HTR-8/SVneo (cell line): ENCODE measurements around the gene RASGRP2.

Experiments
- DNase-seq: peaks from one replicate; pipeline ENCODE4 v3.0.0; 2011; ENCODE audit warnings: low spot score, mixed read lengths; ENCODE audit not compliant: insufficient read length
- FAIRE-seq: peaks from 2 replicates; lab custom pipeline; 2011; peaks lifted over from hg19 to GRCh38; lab: Jason Lieb, UNC

RASGRP2 gene

DNA sequence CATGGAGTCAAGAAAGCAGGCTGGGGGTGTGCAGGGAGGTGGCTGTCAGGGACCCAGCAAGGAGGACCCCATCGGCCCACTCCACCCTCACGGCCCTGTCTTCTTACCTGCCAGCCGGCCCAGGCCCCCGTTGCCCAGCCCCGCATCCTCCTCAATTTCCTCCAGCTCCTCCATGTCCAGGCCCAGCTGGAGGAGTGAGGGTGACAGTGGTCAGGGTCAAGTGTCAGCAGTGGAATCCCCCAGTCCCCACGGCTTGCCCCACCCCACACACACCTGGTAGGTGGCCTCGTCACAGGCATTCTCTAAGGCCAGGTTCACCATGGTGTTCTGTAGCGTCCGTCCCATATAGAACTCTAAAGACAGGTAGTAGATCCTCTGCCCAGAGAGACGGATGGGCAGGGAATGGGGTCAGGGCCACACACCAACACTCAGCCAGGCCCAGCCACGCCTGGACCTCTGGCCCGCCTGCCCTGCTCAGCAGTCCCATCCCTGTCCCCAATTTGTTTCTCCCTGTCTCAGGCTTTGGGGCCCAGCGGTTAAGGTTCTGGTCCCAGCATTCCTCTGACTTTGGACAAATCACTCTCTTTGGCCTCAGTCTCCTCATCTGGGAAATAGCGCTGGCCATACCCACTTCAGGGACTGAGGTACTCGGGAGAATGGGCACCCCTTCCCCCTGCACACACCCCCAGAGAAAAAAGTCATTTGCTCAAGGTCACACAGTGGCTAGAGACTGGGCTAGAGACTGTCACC, 14.6 kb upstream of the RASGRP2 start:
- FAIRE-seq (no peak), DNase-seq (no peak)

DNA sequence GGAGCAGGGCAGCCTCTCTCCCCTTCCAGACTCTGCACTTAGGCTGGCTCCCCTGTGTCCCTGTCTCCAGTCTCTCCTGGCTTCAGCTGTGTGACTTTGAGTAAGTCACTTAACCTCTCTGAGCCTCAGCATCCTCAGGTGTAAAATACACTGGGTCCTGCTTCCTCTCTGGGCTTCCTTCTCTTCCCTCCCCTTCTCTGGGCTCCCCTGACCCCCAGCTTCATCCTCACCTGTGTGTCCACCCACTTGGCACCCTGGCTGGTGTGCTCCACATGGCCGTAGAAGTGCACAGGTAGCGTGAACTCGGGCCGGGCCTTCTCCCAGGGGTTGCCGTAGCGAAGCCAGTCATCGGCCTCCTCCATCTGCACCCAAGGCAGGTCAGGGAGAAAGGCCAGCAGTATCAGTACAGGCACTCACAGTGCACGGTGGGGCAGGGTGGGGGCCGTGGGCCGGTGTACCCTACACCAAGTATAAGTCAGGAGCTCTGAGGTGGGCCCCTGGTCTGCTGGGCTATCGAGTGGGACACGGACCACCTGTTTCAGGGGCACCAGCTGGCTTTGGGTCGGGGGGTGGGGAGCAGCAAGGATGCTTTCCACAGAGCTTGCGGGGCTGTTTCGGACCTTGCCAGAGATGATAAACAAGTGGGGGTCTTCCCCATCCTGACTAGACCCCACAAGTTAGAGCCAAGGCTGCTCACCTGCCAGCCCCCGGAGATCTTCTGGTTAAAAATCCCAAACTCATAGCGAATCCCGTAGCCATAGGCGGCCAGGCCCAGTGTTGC, 13.8 kb upstream of the RASGRP2 start:
- DNase-seq: no peak
- no peak for FAIRE-seq

DNA sequence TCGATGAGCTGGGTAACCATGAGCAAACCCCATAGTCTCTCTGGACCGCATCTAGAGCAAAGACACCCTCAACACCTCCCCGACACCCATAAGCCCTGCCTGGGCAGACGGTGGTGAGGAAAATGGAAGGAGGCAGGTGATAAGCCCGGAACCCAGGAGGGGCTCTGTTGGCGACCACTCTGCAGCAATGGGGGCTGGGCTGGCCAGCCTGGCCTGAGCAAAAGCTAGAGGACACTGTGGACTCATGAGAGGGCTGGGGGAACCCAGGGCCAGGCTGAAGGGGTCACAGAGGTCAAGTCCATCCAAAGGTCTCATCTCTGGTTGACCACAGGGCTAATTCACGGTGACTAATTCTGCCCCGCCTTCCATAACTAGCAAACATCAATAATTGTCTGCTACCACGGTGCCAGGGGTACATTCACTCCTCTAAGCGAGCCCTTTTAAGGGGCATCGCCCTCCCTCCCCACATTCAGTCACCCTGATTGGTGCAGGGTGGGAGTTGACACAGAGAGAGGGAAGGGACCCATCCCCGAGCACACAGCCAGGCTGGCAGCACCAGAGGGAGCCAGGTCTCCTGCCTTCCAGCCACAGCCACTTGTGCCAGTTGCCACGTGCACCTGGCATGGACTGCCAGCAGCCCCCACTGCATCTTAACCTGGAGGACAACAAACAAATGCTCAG, 11.9 kb upstream of the RASGRP2 start:
- FAIRE-seq (no peak), DNase-seq (no peak)

DNA sequence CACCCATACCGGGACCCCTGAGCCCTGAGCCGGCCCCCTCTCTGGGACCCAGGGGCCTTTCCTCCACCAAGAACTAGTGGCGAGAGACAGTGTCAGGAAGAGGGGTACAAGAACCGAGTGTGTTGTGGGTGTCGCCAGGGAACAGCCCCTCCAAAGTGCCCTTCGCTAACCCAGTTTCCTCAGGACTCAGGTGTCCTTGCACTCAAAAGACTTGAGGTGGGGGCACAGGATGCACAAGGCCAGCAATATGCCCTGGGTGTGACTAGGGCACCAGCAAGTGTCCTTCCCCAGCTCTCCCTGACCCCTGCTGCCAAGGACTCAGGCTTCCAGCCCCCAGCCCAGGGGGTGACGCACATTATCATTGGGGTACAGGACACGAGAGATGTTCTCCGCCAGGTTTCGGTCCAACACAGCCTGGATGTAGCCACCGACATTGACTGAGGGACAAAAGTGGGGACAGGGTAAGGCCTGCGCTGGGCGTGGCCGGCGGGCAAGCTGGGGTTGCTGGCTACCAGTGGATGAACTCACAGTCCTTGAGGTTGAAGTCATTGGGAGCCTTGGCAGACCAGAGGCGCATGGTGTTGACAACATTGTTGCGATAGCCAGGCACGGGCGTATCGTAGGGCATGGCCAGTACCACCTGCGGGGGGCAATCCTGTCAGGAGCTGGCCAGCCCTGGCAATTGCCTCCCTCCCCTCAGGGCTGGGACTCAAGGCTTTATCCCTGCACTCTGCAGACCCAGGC, 11.1 kb upstream of the RASGRP2 start:
- FAIRE-seq: no peak
- DNase-seq: no peak

DNA sequence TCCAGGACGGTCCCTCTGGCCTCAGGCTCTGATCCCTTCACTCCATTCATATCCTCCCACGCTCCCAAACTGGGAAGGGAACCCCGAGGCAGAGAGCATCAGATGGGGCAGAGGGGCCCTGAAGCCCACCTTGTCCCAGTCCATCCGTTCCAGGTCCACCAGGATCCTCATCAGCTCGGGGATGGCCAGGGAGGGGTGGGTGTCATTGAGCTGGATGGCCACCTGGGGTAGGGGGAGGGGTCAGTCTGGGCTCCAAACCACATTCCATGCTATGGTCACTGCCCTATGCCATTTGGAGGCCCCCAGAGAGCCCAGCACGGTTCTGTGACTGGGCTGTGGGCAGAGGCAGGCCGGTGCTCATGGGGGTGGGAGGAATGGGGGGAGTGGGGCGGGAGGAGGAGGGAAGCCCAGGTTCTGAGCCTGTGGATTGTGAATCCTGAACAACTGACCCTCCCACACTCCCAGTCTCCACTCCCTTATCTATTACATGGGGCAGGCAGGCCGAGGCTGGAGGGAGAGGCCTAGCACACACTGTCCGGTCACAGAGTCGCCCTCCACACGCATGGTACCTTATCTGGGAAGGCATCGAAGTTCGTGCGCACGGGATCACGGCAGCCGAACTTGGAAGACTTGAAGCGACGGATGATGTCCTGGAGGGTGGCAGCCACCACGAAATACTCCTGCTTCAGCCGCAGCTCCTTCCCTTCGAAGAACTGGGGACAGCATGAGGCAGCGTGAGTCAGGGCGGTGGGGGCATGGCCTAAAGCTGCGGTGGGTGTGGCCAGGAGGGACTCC, 10.4 kb upstream of the RASGRP2 start:
- DNase-seq: no peak
- FAIRE-seq: no peak

DNA sequence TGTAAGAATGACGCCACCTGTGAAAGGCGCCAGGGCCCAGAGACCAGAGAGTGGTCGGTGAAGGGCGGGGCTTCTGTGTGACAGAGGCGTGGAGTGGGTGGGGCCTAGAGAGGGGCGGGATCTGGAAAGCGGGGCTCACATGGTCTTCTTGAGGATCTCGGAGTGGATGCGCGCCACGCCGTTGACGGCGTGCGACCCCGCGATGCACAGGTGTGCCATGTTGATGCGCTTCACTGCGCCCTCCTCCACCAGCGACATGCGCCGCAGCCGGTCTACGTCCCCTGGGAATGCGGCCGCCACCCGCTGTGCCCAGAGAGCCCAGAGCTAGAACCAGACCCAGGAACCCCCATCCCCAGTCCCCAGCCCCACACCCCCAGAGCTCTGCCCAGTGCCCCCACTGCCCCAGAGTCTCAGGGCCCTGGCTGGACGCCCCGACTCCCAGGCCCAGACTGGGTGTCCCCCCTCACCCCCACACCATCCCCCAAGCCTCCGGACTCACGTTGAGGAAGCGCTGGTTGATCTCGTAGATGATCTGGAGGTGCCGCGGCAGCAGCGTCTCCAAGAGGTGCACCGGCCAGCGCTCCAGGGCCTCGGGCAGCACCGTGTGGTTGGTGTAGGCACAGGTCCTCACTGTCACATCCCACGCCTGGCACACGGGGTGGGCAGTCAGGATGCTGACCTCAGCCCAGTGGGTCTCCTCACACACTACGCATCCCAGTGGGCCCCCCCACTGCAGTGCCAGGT, 9.6 kb upstream of the RASGRP2 start:
- DNase-seq (no peak), FAIRE-seq (no peak)

DNA sequence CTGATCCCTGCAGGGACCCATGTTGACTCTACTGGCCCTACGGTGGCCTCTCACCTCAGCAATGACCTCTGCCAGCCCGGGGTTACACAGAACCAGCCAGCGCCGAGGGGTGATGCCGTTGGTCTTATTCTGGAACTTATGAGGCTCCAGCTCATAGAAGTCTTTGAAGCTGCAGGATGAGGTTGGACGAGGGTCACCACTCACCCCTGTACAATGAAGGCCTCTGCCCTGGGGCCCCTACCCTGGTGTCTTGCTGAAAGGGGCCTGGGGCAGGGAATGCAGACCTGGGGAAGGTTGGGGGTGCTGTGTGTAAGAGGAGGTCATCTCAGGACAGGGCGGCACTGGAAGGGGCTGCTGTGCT, 9.1 kb upstream of the RASGRP2 start:
- DNase-seq: no peak
- no peak for FAIRE-seq

DNA sequence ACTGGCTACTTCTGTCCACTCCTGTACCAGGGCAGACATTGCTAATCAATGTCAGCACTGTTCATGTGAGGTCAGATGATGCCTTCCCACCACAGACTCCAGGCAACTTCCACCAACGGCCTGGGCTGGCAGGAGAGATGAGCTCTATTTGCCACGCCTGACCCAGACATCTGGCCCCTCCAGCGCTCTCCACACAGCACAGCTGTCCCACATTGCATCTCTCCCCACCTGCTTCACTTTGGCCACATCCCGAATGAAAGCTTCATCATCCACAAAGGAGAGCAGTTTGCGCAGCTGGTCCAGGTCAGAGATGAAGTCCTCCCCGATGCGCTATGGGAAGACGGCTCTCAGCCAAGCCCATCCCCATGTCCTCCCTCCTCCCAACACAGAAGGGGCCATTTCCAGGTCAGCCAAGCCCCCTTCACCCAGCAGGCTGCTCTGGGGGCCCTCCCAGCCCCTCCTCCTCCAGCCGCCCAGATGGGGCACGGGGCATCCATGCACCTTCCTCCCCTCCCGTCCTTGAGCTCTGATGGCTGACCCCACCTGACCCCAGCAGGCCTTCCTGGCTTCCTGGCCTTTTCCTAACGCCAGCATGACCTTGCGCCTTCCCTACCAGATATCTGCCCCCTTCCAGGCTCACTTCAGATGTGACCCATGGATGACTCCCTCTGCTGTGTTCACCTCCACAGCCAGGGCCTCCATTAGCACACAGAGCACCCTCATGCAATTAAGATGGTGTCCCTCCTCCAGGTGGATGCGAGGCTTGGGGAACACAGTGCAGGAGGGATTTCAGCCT, 8.4 kb upstream of the RASGRP2 start:
- FAIRE-seq: no peak
- DNase-seq: no peak

DNA sequence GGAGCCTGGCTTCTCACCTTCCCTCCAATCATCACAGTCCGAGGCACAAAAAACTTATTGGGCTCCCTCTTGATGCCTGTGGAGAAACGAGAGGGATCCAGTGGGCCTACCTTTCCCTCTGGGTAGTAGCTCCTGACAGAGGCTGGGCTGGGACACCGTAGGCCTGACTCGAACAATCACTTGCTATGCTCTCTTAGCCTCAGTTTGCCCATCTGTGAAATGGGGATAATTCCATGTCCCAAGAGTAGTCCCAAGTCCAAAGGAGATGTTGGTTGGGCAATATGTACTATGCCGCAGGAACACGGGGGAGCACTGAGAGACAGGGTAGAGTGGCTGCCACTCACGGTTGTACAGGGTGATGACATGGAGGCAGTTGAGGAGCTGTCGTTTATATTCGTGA, 7.6 kb upstream of the RASGRP2 start:
- no peak for FAIRE-seq
- no peak for DNase-seq

DNA sequence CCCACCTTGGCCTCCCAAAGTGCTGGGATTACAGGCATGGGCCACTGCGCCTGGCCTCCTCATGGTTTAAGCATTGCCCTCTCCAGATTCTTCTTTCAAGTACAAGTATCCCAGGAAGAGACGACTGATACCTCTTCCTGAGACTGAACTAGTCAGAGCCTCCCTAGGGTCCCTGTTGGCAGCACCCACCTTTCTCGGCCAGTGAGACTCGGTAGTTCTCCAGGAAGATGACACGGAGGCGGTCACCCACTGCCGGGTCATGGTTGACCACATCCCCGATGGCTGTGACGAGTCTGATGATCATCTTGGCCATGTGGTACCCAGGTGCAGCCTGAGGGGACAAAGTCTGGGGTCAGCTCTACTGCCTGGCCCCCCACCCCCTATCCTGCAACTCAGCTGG, 7.2 kb upstream of the RASGRP2 start:
- FAIRE-seq (no peak), DNase-seq (no peak)

DNA sequence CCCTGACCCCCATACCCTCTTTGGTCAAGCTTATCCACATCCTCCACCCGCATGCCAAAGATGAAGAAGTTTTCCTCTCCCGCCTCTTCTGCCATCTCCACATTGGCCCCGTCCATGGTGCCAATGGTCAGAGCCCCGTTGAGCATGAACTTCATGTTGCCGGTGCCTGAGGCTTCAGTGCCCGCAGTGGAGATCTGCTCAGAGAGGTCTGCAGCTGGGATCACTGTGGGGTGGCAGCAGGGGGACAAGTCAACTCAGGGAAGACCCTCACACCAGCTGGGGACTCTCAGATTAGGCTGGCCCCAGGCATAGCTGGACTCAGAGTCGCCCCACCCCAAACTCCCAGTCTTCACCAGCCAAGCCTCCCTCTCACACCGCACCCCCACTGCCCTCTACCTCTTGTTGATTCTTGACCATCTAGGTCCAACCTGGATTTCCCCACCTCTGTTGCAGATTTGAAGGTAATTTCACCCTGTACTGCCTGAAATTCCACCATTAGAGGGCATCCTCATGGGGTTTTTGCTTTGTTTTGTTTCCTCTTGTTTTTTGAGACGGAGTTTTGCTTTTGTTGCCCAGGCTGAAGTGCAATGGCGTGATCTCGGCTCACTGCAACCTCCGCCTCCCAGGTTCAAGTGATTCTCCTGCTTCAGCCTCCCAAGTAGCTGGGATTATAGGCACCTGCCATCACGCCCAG, 6.6 kb upstream of the RASGRP2 start:
- FAIRE-seq (no peak), DNase-seq (no peak)

DNA sequence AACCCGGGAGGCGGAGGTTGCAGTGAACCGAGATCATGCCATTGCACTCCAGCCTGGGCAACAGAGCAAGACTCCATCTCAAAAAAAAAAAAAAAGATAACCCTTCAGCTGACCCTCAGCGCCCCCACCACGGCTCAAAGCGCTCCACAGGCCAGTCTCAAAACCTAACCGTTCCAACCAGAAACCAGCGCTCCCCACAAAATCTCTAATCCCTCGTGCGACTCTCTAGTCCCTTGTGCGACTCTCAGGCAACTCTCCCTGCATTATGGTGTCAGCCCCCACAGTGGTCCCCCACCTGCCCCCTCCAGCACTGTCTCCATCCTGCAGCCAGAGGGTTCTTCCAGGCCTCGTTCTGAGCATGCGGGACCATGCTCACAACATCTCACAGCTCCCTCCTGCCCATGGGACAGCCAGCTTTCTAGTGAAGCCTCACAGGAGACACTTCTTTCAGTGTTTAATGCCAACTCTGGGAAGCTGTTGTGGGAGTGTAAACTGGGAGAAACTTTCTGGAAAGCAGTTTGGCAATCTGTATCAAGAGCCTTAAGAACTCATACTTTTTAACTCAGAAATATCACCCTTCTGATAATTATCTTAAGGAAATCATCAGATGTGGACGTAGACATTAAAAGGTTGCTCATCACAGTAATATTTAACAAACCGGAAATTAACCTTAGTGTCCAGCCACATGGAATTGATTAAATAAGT, 4.2 kb upstream of the RASGRP2 start:
- DNase-seq (no peak), FAIRE-seq (no peak)

DNA sequence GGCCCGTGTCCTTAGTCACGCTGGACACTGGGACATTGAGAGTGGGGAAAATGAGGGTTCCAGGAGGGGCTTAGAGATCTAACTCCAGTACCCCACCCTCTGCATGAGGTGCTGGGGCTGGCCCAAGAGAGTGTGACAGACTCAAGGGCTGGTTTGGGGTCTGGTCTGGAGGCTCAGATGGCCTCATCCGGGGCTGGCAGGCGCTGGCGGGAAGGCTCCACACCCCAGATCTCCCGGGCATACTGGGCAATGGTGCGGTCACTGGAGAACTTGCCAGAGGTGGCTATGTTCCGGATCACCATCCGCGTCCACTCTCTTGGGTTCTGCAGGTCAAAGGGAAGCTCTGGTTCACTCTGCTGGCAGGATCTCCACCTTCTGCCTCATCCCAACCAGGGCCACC, 2.5 kb upstream of the RASGRP2 start:
- DNase-seq (no peak), FAIRE-seq (no peak)

DNA sequence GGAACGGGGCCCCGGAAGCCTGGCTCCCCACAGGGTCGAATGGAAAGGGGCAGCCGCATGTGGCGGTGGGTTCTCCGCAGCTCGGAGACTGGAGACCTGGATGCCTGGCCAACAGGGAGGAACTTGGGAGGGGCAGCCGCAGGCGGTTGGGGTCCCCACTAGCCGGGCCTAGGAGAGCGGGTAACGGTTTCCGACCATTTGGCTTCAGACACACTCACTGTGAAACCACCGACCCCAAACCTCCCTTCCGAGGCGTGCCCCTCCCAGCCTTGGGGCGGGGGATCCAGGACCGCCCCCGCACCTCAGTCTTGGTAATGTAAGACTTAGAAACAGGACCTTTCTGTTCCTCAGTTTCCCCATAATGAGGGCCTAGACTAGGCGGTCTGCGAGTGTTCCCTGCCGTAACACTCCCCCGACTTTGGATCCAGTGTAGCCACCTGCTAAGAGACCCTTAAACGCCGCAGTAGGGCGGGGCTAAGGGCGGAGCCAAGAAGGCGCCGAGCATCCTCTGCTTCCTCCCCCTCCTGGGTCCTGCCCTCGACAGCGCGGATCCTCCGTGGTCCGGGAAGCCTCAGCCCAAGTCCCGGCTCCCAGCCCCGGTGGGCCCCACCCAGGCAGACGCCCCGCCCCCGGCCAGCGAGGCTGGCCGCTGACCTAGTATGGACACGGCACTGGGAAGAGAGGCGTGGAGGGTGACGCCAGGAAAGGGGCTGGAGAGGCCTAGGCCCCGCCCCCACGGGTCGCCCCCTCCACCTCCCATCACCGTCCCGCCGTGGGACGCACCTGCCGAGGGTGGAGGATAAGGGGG, 1.8 kb upstream of the RASGRP2 start:
- FAIRE-seq: no peak

DNA sequence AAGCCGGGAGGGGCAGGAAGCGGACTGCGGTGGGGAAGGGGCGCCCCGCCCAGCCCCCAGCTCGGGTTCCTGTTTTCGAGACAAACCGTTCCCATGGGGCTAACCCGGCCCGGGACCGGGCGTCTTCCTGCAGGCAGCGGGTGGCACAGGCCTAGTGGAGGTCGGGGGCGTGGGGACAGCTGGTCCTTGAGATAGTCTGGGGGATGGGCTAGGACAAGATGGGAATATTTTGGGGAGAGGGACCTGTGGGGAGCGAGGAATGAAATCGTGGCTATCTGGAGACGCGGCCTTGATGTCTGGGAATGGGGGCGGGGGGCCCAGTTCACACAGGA, 1.2 kb upstream of the RASGRP2 start:
- FAIRE-seq (no peak), DNase-seq (no peak)

More for the DNA sequence above, 1.8 kb upstream of the RASGRP2 start:
- DNase-seq: no peak

DNA sequence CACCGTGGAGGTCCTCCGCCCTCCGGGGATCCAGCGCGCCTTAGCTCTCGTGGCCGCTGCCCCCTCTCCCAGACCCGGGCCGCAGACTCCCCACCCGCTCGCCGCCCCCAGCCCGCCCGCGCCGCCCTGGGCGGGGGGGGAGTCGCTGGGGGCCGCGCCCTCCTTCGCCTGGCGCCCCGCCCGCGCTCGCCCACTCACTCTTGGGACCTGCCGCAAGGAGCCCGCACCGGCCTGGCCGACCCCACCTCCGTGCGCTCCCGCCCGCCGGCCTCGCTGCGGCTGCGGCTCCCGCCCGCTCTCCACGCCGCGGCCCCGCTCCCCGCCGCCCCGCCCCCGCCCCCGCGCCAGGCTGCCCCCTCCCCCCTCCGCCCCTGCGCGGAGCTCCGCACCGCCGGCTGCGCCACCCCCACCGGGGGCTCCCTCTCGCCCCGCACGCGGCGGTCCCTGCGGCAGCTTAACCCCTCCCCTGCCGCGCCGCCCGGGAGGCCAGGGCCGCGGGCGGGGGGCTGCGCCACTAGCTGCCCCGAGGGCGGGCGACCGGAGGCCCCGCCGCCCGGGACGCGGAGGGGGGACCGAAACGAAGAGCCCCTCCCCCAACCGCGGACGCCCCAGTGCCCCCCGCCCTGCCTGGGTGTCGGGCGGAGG, 724 bp upstream of the RASGRP2 start:
- DNase-seq (no peak), FAIRE-seq (no peak)
